ENCODE data around the gene POLH.

POLH gene

GRCh38 chr6:43608310-43608763 lies 32.4 kb downstream of the POLH start:
- peak; percentile 71 to 73 for TF ChIP-seq CTCF (IDR thresholded peaks at IDR 0.05)
- intact Hi-C loops (cut with DNase I; ENCODE audit: low total_unique reads), result no loop called here
- Histone ChIP-seq H3K9me3 (no peaks in the 10 kb centered on the region), H3K27me3 (no peaks in the 10 kb centered on the region), H3K27ac (no peak overlapping the region), H3K4me3 (no peak overlapping the region), H3K4me1 (no peaks in the 10 kb centered on the region), H3K36me3 (peaks cover 6 to 74% (median 32%) of the 10 kb centered on the region in 3 donors)
- peak in 1 of 2 donors; percentile 71 for DNase-seq

- no peak overlapping the region for H3K4me3 ChIP-seq
- no peak overlapping the region for H3K27ac ChIP-seq
- no peak for TF ChIP-seq CTCF (IDR thresholded peaks at IDR 0.05)
- no peaks in the 10 kb centered on the region for H3K27me3 ChIP-seq
- peaks cover 10 to 74% (median 33%) of the 10 kb centered on the region in 3 donors for H3K36me3 ChIP-seq
- no peaks in the 10 kb centered on the region for H3K4me1 ChIP-seq
- intact Hi-C loops (cut with DNase I; ENCODE audit: low total_unique reads), result no loop called here
- DNase-seq, result no peak
- H3K9me3 ChIP-seq, result no peaks in the 10 kb centered on the region
These were observed 32.8 kb downstream of the POLH start for GRCh38 chr6:43608807-43609206.

GRCh38 chr6:43609402-43609801 lies 33.4 kb downstream of the POLH start:
- no peak overlapping the region for H3K27ac ChIP-seq
- no peak overlapping the region for H3K4me3 ChIP-seq
- peaks cover 16 to 75% (median 38%) of the 10 kb centered on the region in 3 donors for H3K36me3 ChIP-seq
- DNase-seq, result no peak
- no peaks in the 10 kb centered on the region for H3K9me3 ChIP-seq
- TF ChIP-seq CTCF (IDR thresholded peaks at IDR 0.05), result no peak
- no peaks in the 10 kb centered on the region for H3K27me3 ChIP-seq
- intact Hi-C loops (cut with DNase I; ENCODE audit: low total_unique reads), result no loop called here
- no peaks in the 10 kb centered on the region for H3K4me1 ChIP-seq

GRCh38 chr6:43610431-43610830 lies 34.4 kb downstream of the POLH start:
- Histone ChIP-seq H3K27me3 (no peaks in the 10 kb centered on the region), H3K4me3 (no peak overlapping the region), H3K4me1 (no peaks in the 10 kb centered on the region), H3K27ac (no peak overlapping the region), H3K36me3 (peaks cover 16 to 73% (median 41%) of the 10 kb centered on the region in 3 donors), H3K9me3 (no peaks in the 10 kb centered on the region)
- intact Hi-C loops (cut with DNase I; ENCODE audit: low total_unique reads), result no loop called here
- DNase-seq, result no peak
- TF ChIP-seq CTCF (IDR thresholded peaks at IDR 0.05), result no peak

- H3K27ac ChIP-seq, result no peak overlapping the region
- H3K4me1 ChIP-seq, result no peaks in the 10 kb centered on the region
- H3K9me3 ChIP-seq, result no peaks in the 10 kb centered on the region
- H3K27me3 ChIP-seq, result no peaks in the 10 kb centered on the region
- peaks cover 16 to 55% (median 30%) of the 10 kb centered on the region in 3 donors for H3K36me3 ChIP-seq
- DNase-seq, result no peak
- intact Hi-C loops (cut with DNase I; ENCODE audit: low total_unique reads), result no loop called here
- TF ChIP-seq CTCF (IDR thresholded peaks at IDR 0.05), result no peak
- no peak overlapping the region for H3K4me3 ChIP-seq
These were observed 37.9 kb downstream of the POLH start for GRCh38 chr6:43613721-43614395.
